GM21515 (cell line): Measurements from ENCODE around the gene SLCO3A1.

ENCODE experiments used
- ATAC-seq: cut with Tn5 transposase; IDR thresholded peaks from one replicate; pipeline ENCODE4 v1.9.1; 2021; ENCODE audit not compliant: unreplicated experiment

Gene SLCO3A1

DNA sequence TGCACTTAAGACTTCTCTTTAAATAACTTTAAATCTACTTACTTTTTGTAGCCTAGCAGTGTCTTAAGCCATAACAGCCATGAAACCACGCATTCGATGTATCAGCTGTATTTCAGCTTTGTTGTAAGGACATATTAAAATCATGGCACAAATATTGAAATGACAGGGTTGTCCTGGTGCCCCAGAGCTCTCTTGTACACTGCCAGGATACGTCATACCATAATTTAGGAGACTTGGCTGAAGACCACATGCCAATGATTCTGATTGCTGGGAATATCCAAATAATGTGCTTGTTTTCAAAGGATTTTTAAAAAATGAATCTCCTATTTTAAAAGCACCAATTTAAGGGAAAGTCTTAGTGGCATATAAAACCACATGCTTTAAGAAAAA, 265.4 kb downstream of the SLCO3A1 start:
- ATAC-seq: no peak

DNA sequence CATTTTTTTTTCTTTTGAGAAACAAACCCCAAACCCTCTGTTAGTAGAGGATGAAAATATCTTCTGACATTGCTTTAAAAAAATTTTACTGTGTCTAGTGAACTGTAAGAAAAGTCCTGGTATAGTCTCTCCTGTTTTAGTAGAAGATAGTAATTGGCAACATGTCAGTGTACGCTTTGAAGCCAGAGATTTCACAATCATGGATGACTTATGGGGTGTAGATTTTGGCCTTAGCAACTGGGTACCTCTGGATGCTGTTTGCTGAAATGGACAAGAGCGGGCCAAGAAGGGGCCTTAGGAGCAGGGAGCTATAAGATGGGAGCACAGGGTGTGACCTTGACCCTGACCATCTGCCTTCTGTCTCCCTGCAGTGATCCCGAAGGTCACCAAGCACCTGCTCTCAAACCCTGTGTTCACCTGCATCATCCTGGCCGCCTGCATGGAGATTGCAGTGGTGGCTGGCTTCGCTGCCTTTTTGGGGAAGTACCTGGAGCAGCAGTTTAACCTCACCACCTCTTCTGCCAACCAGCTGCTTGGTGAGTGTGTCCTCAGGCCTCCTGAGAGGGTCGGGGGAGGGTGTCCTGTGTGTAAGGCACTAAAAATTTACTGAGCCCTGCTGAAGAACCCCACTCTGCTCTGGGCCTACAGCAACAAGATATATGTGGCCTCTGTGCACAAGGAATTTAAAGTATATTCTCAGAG, 266.7 kb downstream of the SLCO3A1 start:
- ATAC-seq: no peak

DNA sequence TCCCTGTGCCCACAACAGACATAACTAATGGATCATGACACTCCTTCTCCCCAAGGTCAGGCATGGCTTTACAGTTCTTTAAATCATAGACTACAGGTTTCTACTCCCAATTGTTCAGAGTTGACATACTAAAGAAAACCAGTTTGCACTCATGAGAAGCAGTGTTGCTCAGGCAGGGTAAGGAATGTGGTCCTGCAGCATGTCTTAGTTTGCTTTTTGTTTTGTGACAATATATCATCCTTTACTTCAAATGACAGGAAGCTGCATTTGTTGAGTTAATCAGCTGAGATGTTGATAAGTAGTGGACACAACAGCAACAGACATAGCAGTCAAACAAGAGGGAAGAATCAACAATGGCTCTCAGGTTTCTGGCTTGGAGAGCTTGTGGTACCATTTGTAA, 267.5 kb downstream of the SLCO3A1 start:
- no peak for ATAC-seq

DNA sequence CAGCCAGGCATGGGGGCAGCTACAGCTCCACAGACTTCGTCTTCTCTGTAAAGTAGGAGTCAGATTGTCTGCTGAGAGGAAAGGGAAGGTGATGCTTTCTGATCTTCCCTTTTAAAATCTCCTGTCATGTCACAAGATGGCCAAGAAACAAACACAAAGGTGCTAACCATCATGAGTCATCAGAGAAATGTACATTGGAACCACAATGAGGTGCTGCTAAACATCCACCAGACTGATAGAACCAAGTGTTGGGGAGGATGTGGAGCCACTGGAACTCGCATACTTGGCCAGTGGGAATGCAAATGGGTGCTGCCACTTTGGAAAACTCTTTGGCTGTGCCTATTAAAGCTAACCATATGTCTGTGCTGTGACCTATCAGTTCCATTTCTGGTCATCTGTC, 268.8 kb downstream of the SLCO3A1 start:
- no peak for ATAC-seq

DNA sequence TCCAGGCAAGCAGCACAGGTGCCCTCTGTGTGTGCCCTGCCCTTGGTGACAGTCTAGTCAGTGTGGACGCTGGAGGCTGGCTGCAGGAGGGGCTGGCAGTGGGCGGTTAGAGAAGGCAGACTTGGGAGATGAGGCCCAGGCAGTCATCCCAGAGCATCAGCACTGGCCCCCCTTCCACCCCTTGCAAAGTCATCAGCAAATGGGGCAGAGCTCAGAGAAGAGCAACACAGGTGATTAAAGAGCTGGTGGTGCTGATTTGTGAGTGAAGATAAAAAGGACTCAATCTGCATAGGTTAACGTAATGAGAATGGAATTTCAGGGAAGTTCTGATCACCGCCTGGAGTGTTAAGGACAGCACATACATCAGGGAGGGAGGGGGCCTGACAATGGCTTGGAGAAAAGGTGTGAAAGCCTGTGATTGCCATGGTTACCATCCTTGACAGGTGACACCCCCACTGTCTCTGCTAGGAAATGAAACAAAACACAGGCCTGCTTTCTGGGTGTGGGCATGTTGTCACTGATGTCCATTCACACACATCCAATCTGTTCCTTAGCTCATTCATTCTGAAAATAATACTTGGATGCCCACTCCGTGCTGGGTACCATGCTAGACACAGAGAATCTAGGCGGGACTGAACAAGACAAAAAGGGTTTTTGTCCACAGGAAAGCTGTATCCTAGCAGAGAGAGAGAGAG, 270.6 kb downstream of the SLCO3A1 start:
- ATAC-seq: no peak

DNA sequence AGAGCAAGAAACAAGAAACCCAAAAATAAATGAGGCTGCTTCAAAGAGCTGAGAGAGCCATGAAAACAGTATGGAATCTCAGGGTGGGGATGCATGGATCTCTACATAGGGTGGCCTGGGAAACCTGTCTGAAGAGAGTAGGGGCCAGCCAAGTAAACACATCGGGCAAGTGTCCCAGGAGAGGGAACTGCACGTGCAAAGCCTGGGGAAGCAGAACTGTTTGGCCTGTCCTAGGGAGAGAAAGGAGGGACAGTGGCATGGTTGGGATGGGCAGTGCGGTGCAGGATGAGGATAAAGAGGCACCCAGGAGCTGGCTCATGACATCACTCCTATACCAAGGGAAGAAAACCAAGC, 271.1 kb downstream of the SLCO3A1 start:
- ATAC-seq: no peak

DNA sequence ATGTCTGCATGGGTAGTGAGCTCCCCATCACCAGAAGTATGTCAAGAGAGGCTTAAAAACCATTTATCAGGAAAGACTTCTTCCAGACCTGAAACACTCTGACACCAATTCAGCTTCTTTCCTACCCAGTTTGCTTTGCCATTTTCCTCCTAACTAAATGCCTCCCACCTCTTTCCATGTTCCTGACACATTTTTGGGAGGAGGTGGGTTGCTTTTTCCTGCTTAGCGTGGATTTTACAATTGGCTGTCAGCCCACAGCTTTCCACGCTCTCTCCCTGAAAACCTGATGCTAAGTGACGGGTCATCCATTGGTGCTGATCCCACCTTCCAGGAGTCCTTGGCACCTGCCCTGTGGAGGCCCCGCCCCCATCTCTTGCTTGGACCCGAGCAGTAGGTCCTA, 275.3 kb downstream of the SLCO3A1 start:
- no peak for ATAC-seq

DNA sequence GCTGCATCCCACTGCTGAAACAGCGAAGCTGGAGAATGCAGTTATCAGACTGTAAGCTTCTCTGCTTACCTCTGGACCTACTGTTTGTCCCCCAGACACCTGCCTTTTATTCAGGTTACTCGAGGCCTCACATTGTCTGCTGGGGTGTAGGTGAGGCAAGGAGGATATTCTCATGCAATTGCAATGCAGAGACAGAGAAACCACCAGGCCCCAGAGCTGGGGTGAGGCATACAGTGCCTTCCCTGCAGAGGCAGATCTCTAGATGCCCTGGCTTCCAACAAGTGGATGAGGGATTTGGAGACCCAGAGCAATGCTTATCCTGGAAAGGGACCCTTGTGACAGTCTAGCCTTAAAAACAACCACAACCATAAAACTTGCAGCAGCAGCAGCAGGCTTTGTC, 276.7 kb downstream of the SLCO3A1 start:
- no peak for ATAC-seq

DNA sequence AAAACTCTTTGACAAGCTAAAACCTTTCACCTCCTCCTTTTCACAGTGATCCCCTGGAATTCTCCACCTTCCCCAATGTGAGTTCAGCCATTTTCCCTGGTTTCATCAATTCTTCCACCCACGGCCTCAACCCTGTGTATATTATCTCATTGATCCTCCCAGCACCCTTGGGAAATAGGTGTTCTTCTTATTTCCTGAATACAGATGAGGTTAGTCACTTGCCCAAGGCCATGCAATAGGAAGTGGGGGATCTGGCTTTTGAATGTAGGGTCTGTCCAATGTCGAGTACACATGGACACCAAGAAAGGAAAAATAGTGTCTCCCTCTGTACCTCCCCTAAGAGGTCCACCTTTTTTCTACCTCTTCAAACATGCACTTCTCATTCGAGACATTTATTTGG, 277.4 kb downstream of the SLCO3A1 start:
- no peak for ATAC-seq

DNA sequence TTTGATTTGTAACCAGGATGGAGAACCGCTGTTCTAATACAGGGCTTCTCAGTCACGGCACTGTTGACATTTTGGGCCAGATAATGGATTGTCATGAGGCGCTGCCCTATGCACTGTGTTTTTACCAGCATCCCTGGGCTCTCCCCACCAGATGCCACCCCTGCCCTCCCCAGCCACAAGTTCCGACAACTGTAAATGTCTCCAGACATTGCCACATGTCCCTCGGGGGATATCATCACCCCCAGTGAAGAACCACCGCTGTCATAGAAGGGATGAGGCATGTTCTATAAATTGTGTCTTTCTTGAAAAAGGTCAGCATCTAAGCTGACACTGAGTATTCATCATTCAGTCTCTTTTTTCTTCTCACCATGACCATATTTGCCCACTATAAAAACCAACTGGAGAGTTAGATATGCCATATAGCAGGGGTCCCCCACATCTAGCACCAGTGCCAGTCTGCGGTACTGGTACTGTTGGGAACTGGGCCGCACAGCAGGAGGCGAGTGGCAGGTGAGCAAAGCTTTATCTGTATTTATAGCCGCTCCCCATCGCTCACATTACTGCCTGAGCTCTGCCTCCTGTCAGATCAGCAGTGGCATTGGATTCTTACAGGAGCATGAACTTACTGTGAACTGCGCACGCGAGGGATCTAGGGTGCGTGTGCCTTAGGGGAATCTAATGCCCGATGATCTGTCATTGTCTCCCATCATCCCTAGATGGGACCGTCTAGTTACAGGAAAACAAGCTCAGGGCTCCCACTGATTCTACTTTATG, 279.7 kb downstream of the SLCO3A1 start:
- no peak for ATAC-seq

DNA sequence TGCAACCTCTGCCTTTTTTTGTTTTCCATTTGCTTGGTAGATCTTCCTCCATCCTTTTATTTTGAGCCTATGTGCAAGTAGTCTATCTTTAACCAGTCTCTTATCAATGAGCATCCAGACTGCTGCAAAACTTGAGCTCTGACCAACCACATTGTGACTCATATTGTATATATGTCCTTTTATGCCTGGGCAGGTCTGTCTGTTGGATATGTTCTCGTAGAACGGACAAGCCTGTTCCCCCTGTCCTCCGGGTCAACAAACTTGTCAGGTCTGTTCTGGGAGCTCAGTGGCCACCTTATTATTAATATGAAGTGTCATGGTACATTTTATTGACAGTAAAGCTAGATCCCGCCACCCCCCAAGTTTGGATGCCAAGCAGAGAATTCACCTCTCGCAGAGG, 287.3 kb downstream of the SLCO3A1 start:
- no peak for ATAC-seq

DNA sequence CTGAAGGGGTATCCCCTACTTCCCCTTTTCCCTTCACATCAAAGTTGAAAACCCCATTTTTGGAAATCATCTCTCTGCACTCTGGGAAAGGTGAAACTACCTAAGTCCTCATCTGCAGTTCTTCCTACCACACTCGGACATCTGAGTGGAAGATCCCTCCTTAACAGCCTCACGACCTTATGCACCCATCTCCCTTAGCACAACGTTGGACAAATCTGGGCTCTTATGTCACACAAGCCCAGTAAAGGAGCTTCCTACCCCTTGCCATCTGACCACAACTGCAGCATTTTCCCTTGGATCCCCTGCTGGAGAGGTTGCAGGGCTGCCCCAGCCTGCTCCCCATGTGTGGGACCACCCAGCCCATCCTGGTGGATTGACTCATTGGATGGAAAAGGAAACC, 288.1 kb downstream of the SLCO3A1 start:
- ATAC-seq: no peak

DNA sequence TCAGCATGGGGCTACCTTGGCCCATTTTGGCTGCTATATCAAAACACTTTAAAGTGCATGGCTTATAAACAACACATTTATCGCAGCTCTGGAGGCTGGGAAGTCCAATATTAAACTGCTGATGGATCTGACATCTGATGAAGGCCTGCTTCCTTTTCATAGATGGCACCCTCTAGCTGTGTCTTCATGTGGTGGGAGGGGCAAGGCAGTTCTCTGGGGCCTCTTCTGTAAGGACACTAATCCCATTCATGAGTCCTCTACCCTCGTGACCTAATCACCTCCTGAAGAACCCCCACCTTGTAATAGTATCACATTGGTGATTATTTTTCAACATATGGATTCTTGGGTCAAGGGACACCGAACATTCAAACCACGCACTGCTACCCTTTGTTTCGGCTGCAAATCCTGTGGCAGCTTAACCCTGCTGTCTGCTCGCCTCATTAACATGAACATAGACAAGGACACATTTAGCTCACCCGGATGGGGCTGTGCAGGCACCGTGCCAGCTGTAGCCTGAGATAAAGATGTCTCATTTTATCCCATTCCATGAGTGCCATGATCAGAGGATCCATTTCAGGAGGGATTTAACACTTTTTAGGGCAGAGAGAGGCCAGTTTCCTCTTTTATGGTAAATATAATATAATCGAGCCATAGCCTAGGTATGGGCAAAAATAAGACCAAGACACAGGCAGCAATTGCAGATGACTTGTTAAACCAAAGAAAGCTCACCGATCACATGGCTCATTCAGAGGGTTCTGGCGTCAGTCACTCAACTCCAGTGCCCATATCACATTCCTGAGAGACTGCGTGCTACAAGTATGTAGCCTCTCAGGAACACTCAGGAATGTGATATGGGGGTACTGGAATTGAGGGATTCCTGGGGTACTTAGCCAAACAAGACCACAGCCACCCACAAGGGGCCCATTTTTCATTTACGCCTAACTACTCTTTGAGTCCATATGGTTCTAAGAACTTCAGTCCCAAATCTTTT, 289.0 kb downstream of the SLCO3A1 start:
- ATAC-seq: no peak

DNA sequence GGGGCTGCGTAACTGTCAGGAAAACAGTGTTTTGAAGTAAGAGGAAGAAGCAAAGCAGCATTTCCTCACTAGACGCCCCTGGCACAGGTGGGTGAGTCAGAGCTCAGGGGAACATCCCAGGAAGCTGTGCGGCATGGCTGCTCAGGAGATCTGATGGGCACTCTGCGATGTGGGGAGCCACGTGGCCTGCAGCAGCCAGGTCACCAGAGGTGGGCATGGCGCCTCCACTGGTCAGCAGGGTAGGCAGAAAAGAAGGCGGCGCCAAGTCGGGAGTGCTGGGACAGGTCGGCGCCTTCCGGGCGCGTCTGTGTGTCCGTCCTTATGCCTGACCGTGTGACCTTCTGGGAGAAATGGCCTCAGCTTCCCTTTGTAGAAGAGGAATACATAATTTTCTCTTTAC, 290.3 kb downstream of the SLCO3A1 start:
- no peak for ATAC-seq

DNA sequence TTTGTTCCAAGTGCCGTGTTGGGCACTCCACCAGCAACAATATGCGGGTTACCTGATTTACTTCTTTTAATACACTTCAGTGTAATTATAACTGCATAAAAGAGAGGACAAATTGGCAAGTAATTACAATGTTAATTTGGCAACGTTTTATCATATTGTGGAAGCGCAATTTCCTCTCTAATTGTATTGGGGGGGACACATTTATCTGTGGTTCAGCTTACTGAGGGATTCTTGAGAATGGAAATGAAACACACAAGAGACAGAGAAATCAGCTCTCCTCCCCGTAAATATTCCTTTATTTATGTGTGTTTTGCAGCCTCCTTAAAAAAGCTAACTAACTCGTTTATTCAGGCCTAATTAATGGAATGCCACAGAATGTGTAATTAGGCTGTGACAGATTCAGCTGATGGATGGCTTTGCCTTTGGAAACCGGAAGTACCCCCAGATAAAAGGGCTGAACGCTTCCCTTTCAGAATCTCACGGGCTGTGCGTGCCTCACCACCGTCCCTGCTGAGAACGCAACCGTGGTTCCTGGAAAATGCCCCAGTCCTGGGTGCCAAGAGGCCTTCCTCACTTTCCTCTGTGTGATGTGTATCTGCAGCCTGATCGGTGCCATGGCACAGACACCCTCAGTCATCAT, 293.1 kb downstream of the SLCO3A1 start:
- ATAC-seq: no peak

DNA sequence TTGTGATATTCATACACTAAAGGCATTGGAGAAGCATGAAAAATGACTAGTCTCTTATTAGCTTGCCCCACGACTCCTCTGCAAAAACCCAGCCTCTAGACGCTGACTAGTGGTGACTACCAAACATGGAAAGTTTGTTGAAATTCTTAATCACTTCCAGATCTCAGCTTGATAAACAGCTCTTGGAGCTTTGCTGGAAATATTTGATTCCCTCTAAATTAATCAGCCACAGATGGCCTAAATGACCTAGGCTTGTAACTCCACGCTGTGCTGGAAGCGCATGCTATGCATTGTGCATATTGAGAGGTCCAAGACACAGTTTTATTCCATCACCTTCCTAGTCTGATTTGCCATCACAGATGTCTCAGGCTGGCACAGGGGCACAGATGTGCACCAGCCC, 295.5 kb downstream of the SLCO3A1 start:
- ATAC-seq: no peak

DNA sequence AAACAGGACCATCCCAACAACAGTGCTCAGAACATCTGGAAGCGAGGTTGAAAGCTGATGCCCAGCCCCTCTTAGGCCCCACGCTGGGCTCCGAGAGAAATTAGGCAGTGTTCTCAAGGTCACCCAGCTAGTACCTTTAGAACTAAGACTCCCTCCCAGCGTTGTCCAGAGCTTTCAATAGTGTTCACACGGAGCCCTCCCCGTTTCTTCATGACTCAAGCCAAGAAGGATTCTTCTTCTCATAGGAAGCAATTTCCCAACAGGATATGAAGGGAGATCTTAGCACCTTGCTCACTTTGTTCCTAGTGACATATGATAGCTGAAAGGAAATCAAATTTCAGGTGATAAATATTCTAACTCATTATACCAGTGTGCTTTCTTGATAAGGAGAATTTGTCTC, 296.0 kb downstream of the SLCO3A1 start:
- no peak for ATAC-seq

DNA sequence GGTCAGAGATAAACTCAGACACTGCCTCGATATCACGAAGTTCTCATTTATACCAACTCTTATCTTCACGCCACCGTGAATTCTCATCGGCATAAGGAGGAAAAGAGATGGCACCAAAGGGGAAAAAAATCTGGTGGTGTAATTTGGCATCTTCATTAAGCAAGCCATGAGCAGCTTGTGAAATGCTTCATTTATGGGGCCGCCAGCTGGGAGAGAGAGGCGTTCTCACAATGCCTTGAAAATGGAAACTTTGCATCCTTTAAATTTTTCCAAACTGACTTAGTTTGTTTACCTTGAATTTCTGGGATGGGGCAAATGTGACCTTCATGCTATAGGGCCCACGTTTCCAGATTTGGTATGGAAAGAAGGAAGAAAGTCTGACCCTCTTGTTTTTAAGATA, 297.7 kb downstream of the SLCO3A1 start:
- no peak for ATAC-seq

DNA sequence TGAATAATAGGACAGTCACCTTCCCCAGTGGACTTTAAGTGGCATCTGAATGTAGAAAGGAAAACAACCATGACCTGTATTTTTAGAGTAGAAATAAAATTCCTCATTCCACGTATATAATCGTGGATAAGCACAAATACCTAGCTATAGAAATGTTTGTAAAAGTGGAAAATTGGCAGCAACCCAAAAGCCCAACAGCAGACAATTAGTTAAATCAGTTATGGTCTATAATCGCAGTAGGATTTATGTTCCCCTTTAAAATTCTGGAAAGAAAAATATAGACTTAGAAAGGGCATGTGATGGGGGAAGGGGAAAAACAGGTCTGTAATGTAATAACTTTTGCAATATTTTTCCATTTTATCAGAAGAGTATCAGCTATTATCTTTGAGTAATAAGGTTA, 298.2 kb downstream of the SLCO3A1 start:
- no peak for ATAC-seq

DNA sequence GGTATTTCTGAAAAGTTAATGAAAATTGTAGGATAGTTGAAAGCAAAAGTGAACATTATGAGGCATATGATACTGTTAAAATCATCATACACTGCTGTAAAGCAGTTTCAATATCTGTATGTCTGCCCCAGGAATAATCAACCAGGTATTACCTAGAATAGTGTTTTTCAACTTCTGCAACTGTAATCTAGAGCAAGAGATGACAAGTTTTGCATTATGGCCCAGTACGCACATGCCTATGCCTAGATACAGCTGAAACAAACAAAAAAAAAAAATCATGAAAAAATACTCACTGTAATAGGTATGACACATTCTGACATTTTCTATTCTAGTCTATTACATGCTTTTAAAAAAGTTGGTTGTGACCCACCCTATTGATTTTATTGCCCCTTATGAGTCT, 299.5 kb downstream of the SLCO3A1 start:
- no peak for ATAC-seq

DNA sequence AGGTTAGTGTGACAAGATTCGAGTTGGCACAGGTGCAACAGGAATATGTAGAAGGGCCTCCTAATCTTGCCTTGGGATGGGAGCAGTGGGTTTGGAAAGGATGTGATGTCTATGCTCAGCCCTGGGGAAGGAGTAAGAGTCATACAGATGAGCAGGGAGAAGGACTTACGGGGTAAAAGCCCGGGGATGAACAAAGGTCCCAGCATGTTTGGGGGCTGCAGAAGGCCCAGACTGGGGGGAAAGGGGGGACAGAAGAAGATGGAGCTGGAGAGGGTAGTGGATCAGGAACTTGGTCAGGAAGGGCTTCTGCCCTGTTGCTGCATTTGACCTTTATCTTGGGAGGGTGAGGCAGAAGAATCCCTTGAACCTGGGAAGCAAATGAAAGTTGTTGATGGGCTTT, 300.1 kb downstream of the SLCO3A1 start:
- no peak for ATAC-seq
